CD4-positive, alpha-beta T cell treated with Interleukin-6 at 100 ng/mL for 8 hours (primary cell): ENCODE results near the gene IVNS1ABP.
"Not testable (repeated sequence)": the region's sequence is repeated elsewhere in the genome, so short reads cannot be mapped to it uniquely, and the experiment has no call there.

Experiments used
- DNase-seq: peaks from one replicate; pipeline ENCODE4 v3.0.0-alpha.2; 2020; ENCODE audit warnings: mixed read lengths, low spot score

The IVNS1ABP gene

DNA sequence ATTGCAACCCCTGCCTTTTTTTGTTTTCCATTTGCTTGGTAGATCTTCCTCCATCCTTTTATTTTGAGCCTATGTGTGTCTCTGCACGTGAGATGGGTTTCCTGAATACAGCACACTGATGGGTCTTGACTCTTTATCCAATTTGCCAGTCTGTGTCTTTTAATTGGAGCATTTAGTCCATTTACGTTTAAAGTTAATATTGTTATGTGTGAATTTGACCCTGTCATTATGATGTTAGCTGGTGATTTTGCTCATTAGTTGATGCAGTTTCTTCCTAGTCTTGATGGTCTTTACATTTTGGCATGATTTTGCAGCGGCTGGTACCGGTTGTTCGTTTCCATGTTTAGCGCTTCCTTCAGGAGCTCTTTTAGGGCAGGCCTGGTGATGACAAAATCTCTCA is 61.4 kb downstream of the IVNS1ABP start:
- DNase-seq: not testable (repeated sequence)

DNA sequence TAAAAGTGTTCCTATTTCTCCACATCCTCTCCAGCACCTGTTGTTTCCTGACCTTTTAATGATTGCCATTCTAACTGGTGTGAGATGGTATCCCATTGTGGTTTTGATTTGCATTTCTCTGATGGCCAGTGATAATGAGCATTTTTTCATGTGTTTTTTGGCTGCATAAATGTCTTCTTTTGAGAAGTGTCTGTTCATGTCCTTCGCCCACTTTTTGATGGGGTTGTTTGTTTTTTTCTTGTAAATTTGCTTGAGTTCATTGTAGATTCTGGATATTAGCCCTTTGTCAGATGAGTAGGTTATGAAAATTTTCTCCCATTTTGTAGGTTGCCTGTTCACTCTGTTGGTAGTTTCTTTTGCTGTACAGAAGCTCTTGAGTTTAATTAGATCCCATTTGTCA is 64.6 kb downstream of the IVNS1ABP start:
- not testable (repeated sequence) for DNase-seq

DNA sequence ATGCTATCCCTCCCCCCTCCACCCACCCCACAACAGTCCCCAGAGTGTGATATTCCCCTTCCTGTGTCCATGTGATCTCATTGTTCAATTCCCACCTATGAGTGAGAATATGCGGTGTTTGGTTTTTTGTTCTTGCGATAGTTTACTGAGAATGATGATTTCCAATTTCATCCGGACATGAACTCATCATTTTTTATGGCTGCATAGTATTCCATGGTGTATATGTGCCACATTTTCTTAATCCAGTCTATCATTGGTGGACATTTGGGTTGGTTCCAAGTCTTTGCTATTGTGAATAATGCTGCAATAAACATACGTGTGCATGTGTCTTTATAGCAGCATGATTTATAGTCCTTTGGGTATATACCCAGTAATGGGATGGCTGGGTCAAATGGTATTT is 65.1 kb downstream of the IVNS1ABP start:
- not testable (repeated sequence) for DNase-seq

DNA sequence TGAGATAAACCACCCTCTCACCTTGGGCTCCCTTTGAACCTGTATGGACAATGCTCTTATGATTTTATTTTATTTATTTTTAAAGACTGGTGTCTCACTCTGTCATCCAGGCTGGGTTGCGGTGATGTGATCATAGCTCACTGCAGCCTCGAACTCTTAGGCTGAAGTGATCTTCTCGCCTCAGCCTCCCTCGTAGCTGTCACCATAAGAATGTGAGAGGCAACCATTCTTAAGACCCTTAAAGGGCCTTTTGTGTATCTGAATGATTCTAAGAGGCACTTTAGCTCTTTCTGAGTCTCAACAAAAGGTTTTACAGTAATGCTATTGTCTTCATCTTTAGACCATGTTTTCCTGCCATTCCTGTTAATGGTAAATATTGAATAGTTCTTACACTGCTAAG is 67.0 kb downstream of the IVNS1ABP start:
- DNase-seq: no peak

DNA sequence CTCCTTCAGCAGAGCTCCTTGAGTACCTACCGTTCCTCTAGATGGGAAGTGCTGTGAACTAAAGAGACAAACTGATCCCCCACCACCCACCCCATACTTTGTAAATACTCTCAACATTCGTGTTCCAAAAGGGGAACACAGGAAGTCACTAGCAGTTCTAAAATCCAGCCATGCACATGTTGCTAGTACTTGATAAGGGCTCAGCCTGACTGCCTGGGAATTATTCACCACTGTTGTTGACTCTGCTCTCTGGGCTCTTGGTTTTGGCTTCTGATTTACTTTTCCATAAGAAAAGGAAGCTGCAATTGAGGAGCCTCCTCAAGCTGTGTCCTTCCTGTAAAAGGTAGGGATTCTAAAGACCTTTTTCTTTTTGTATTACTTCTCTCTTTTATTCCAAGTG is 67.5 kb downstream of the IVNS1ABP start:
- DNase-seq: no peak
